GM19372 (cell line): ENCODE data around the gene ERCC2.

Experiments used
- ATAC-seq: cut with Tn5 transposase; IDR thresholded peaks from one replicate; pipeline ENCODE4 v1.9.1; 2021; ENCODE audit warnings: mild to moderate bottlenecking, low read depth, moderate library complexity; ENCODE audit not compliant: unreplicated experiment

Gene ERCC2

GRCh38 chr19:45356760-45357444, 13.5 kb downstream of the ERCC2 start:
- ATAC-seq, result no peak

DNA sequence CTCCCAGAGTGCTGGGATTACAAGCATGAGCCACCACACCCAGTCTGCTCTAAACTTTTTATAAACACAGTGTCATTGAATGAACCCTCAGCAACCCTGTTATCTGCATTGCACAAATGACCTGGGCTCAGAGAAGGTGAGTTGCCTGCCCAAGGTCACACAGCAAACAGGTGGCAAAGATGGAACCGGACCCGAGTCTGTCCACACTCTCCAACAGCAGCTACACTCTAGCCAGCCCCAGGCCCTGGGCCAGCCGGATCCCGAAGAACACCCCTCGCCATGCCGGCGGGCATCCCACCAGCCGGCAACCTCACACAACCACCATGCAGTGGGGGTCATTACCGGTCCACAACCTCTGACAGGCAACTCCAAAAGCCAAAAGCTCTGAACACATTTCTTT, 14.5 kb downstream of the ERCC2 start:
- ATAC-seq, result no peak

GRCh38 chr19:45355402-45355801, 15.0 kb downstream of the ERCC2 start:
- ATAC-seq, result no peak

- ATAC-seq, result no peak
Measured at GRCh38 chr19:45354241-45354842, 16.0 kb downstream of the ERCC2 start.

DNA sequence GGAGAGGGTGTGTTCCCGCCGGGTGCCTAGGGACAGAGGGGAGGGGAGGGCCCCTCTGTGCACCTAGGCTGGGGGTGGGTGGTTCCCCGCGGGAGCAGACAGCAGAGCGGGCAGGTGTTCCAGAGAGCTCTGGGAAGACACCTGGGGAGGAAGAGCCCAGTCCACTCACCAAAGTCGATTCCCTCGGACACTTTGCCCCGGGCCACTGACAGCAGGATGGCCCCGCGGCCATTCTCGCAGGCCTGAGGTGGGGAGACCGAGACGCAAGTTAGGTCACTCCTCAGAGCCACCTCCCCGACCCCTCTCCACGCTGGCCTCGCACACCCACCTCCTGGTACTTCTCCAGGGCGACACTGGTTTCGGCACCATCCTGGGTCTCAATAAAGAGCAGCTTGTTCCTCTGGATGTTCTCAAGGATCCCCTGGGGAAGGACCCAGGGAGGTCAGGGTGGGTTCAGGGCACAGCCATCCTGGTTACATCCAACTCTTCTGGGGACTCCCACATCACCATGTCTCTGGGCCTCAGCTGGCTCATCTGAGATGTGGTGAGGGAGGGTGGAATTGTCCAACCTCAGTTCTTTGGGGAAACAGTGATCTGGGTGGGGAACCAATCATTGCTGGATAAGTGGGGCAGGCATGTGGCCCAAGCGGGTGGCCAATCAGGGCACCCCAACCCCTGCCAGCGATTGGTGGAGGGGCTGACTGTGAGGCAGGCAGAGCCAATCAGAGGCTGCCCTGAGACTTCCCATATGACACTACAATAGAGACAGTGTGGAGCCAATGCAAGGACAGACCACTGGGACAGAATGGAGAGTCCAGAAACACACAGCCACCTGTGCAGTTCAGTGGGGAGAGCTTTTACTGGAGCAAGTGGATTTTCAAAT, 17.2 kb downstream of the ERCC2 start:
- ATAC-seq, result no peak

DNA sequence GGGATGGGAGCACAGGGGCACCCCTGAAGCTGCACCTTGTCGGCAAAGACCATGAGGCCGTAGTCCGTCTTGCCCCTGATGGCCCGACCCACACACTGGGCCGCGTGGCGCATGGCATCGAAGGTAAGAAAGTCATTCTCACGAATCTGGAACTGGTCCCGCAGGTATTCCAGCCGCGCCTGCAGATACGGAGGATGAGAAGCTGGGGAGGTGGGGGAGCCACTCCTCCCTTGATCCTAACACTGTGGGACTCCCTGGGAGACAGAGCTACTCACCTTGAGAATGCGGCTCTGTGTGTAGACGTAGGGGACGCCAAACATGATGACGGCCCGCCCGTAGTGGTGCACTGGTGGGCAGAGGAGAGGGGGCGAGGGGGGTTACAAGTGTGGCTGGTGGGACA, 17.9 kb downstream of the ERCC2 start:
- ATAC-seq, result no peak

DNA sequence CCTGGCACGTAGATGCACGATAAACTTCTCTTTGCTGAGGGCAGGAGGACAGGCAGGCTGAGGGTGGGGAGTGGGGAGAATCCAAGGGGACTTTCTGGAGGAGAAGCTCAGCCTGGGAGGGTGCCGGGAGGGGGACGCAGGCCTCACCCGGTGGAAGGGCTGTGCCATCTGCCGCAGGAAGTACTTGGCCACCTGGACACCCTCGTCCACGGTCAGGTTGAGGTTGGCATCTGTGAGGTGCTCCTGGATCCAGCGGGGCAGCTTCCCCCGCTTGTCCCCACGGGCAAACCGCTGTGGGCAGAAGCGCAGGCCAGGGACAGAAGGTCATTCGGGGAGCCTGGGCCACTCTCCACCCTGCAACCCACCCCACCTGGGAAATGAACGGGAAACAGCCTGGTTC, 18.3 kb downstream of the ERCC2 start:
- no peak for ATAC-seq

DNA sequence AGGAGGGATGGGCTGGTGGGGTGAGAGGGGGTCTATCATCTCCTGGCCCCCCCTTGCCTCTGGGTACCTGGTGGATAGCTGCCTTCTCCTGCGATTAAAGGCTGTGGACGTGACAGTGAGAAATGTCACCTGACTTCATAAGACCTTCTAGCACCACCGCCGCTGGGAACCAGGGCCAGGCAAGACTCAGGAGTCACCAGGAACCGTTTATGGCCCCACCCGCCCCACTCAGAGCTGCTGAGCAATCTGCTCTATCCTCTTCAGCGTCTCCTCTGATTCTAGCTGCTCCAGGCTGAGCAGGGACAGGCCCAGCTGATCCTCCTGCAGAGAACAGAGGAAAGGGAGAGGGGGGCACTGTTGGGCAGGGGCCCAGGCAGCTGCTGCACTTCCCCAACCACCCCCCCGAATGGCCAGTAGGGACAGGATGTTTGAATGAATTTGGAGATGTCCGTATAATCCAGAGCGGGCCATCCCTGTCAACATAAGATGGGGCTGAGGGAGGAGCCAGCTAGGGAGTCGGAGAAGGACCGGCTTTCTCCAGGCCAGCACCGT, 18.9 kb downstream of the ERCC2 start:
- ATAC-seq, result no peak

DNA sequence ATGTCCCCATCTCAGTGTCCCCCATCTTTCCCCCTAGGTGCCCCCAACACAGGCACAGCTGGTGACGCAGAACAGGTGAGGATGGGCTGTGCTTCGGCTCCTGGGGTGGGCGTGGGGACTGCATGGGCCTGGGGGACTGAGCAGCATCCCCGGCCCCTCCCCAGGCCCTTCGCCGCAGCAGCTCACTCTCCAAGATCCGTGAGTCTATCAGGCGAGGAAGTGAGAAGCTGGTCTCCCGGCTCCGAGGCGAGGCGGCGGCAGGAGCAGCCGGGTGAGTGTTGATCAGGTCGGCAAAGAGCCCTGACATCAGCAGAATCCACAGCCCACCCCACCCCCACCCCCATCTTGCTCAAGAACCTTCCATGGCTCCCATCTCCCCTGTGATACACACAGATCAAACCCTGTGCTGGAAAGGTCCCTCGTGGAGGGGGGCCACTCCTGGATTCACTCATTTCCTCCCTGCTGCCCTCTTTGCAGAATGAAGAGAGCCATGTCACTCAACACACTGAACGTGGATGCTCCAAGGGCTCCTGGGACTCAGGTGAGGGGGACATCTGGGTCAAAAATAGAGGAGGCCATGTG, 19.8 kb downstream of the ERCC2 start:
- no peak for ATAC-seq

- ATAC-seq, result no peak
Measured at GRCh38 chr19:45349430-45349941, 20.9 kb downstream of the ERCC2 start.

GRCh38 chr19:45349126-45349415, 21.3 kb downstream of the ERCC2 start:
- no peak for ATAC-seq

- no peak for ATAC-seq
Measured at GRCh38 chr19:45348367-45349125, 21.8 kb downstream of the ERCC2 start.

DNA sequence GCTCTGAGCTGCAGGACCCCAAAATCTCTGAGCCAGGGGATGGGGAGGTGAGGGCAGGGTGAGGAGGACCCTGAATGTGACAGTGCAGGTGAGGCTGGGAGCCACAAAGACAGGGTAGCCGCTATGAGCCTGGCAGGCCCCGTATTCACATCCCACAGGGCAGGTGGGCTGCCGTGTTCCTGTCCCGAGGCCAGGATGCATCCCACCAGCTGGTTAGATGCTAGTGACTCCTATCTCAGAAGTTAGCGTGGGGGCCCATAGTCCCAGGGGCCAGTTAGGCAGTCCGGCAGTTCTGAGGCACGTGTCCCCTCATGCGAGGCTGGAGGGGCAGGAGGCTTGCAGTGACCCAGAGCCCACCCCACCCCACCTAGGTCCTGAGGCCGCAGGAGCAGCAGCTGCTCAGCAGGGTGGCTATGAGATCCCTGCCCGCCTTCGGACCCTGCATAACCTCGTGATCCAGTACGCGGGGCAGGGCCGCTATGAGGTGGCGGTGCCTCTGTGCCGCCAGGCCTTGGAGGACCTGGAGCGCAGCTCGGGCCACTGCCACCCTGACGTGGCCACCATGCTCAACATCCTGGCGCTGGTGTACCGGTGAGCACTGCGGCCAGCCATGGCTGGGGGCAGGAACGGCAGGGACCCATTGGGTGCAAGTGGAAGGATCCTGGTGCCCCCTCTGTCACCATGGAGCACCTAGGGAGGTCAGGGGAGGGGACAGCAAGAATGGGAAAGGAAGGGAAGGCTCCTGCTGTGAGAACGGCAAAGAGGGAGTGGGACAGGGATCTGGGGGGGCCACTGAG, 22.6 kb downstream of the ERCC2 start:
- no peak for ATAC-seq

DNA sequence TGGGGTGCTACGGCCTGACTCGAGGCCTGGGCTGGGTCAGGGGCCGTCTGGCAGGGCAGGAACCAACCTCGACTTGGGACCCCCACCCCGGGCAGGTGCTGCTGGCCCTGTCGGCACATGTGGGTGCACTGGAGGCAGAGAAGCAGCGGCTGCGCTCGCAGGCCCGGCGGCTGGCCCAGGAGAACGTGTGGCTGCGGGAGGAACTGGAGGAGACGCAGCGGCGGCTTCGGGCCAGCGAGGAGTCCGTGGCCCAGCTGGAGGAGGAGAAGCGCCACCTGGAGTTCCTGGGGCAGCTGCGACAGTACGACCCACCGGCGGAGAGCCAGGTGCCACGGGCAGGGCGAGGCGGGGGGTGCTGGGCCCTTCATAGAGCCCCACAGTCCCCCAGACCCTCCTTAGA, 23.9 kb downstream of the ERCC2 start:
- ATAC-seq, result no peak

DNA sequence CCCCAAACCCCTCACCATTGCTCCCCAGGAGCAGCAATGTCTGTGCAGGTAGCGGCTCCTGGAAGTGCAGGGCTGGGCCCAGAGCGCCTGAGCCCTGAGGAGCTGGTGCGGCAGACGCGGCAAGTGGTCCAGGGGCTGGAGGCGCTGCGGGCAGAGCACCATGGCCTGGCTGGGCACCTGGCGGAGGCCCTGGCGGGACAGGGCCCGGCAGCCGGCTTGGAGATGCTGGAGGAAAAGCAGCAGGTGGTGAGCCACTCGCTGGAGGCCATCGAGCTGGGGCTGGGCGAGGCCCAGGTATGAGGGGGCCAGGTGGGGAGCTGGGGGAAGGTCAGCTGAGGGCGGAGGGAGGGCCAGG, 24.9 kb downstream of the ERCC2 start:
- ATAC-seq, result no peak

GRCh38 chr19:45344621-45345505, 25.5 kb downstream of the ERCC2 start:
- no peak for ATAC-seq

DNA sequence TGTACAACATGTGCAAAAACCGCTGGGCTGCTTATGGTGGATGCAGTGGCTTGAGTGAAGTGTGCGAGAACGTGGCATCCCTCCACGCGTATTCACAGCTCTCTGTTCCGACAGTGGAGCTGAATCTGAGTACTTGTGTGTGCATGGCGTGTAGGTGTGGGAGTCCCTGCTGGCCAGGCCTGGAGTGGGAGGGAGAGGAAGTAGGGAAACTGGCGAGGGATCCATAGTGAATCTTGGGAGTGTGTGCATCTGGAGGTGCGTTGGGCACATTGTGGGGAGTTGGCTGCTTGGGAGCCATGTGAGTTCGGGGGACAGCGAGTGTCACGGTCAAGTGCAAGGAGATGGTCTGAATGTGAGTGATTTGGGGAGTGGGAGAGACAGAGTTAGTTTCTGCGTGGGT, 27.5 kb downstream of the ERCC2 start:
- ATAC-seq, result no peak

- ATAC-seq, result no peak
Measured at GRCh38 chr19:45340899-45341453, 29.4 kb downstream of the ERCC2 start.
